Calu3 (cell line): Measurements from ENCODE around the gene GGT1. TPM values are rescaled to one million over a fixed set of nuclear protein-coding genes. Genes with fewer than 3 reads are reported as not detected.
A peak's percentile ranks its signal among the peaks of the same experiment; 100 is the strongest.

Experiments used
- BruUV-seq: library from RNA; stranded (reverse); fragments of 400-500 nt; replicated peaks from 2 replicates; lab custom pipeline; 2021; lab: Mats Ljungman, UMichigan
- CTCF ChIA-PET: fragments of 300-600 bp; sonication (Branson Sonifier 250); formaldehyde crosslinking; loops from one replicate; lab custom pipeline; 2022; ENCODE audit warnings: antibody characterized with exemption; lab: Charles Lee
- DNase-seq: peaks from one replicate; pipeline ENCODE4 v3.0.0; 2022
- H3K27ac Mint-ChIP-seq: one replicate; pipeline ENCODE4 v1.8.0; 2022; ENCODE audit warnings: mixed read lengths; ENCODE audit not compliant: unreplicated experiment
- H3K27me3 Mint-ChIP-seq: one replicate; pipeline ENCODE4 v1.8.0; 2022; ENCODE audit warnings: mixed read lengths; ENCODE audit not compliant: unreplicated experiment
- H3K36me3 Mint-ChIP-seq: one replicate; pipeline ENCODE4 v1.8.0; 2022; ENCODE audit warnings: mild to moderate bottlenecking, moderate library complexity, mixed read lengths; ENCODE audit not compliant: insufficient read depth, unreplicated experiment
- H3K4me1 Mint-ChIP-seq: one replicate; pipeline ENCODE4 v1.8.0; 2022; ENCODE audit warnings: mild to moderate bottlenecking, low read depth, mixed read lengths; ENCODE audit not compliant: unreplicated experiment
- H3K4me3 Mint-ChIP-seq: one replicate; pipeline ENCODE4 v1.8.0; 2022; ENCODE audit warnings: mild to moderate bottlenecking, low read depth, moderate library complexity, mixed read lengths; ENCODE audit not compliant: unreplicated experiment
- H3K9me3 Mint-ChIP-seq: one replicate; pipeline ENCODE4 v1.8.0; 2022; ENCODE audit warnings: low read depth, mixed read lengths; ENCODE audit not compliant: unreplicated experiment
- CTCF ChIP-seq: fragments of 200-600 bp; IDR thresholded peaks from one replicate; pipeline ENCODE4 v1.8.0; 2022; ENCODE audit warnings: antibody characterized with exemption; ENCODE audit not compliant: unreplicated experiment
- intact Hi-C: fragments of 100-400 bp; cut with micrococcal nuclease; formaldehyde crosslinking; loops from one replicate; pipeline ENCODE4 v1.10.0; 2022; ENCODE audit not compliant: unreplicated experiment
- total RNA-seq: library from RNA; stranded (reverse); gene quantifications from 2 replicates; pipeline ENCODE4 v1.2.3, GENCODE V29; 2022

GGT1 gene
- total RNA-seq, 1 experiment from 2014 or later = 63.8 TPM

GRCh38 chr22:24576778-24577177, 26.2 kb upstream of the GGT1 start:
- Mint-ChIP-seq H3K4me3 (no peak overlapping the region), H3K27ac (no peak overlapping the region), H3K27me3 (no peaks in the 10 kb centered on the region), H3K4me1 (peaks cover 48% of the 10 kb centered on the region), H3K9me3 (no peaks in the 10 kb centered on the region), H3K36me3 (peaks cover 55% of the 10 kb centered on the region)
- BruUV-seq = no TSS peak
- no peak for DNase-seq
- CTCF ChIA-PET = interaction anchor here (1.0 kb wide), 1 partner anchor 12 kb away, joined by 7 read pairs; no protein-coding TSS in a partner anchor
- intact Hi-C loops = no loop called here
- no peak for TF ChIP-seq CTCF

GRCh38 chr22:24578355-24579257, 24.4 kb upstream of the GGT1 start:
- intact Hi-C loops = no loop called here
- H3K36me3 Mint-ChIP-seq = peaks cover 49% of the 10 kb centered on the region

GRCh38 chr22:24579258-24579601, 23.8 kb upstream of the GGT1 start:
- no peak for DNase-seq
- CTCF ChIA-PET = no interaction called here
- peaks cover 55% of the 10 kb centered on the region for H3K36me3 Mint-ChIP-seq
- TF ChIP-seq CTCF = no peak
- BruUV-seq = no TSS peak
- no peak overlapping the region for H3K4me3 Mint-ChIP-seq
- peaks cover 62% of the 10 kb centered on the region for H3K4me1 Mint-ChIP-seq
- H3K27me3 Mint-ChIP-seq = no peaks in the 10 kb centered on the region
- H3K27ac Mint-ChIP-seq = peak overlapping the region; percentile 18
- intact Hi-C loops = no loop called here
- no peaks in the 10 kb centered on the region for H3K9me3 Mint-ChIP-seq

More at GRCh38 chr22:24578355-24579257, 24.4 kb upstream of the GGT1 start:
- H3K9me3 Mint-ChIP-seq = no peaks in the 10 kb centered on the region
- H3K27me3 Mint-ChIP-seq = no peaks in the 10 kb centered on the region
- H3K27ac Mint-ChIP-seq = peak overlapping the region; percentile 18
- DNase-seq = no peak
- no peak for TF ChIP-seq CTCF
- CTCF ChIA-PET = no interaction called here
- peak overlapping the region; percentile 4 for H3K4me3 Mint-ChIP-seq
- H3K4me1 Mint-ChIP-seq = peaks cover 55% of the 10 kb centered on the region
- no TSS peak for BruUV-seq

GRCh38 chr22:24580276-24580675, 22.7 kb upstream of the GGT1 start:
- Mint-ChIP-seq H3K36me3 (peaks cover 56% of the 10 kb centered on the region), H3K4me1 (peaks cover 61% of the 10 kb centered on the region), H3K4me3 (no peak overlapping the region), H3K27ac (peak overlapping the region; percentile 24), H3K9me3 (no peaks in the 10 kb centered on the region), H3K27me3 (no peaks in the 10 kb centered on the region)
- TF ChIP-seq CTCF = no peak
- intact Hi-C loops = no loop called here
- no peak for DNase-seq
- BruUV-seq = TSS peak; percentile 19
- CTCF ChIA-PET = interaction anchor here (0.6 kb wide), 1 partner anchor 51 kb away, joined by 3 read pairs; no protein-coding TSS in a partner anchor
